ENCODE results near the gene DIDO1.

DIDO1 gene

GRCh38 chr20:62894261-62894660, 32.0 kb downstream of the DIDO1 start:
- no peak for DNase-seq (ENCODE audit: low read depth)

GRCh38 chr20:62893700-62894099, 32.6 kb downstream of the DIDO1 start:
- no peak for DNase-seq (ENCODE audit: low read depth)

- DNase-seq (ENCODE audit: low read depth): no peak
Measured at GRCh38 chr20:62892348-62893304, 33.7 kb downstream of the DIDO1 start.

- no peak for DNase-seq (ENCODE audit: low read depth)
Measured at GRCh38 chr20:62891111-62891510, 35.2 kb downstream of the DIDO1 start.

GRCh38 chr20:62890444-62890843, 35.9 kb downstream of the DIDO1 start:
- DNase-seq (ENCODE audit: low read depth): no peak

GRCh38 chr20:62889871-62890270, 36.4 kb downstream of the DIDO1 start:
- DNase-seq (ENCODE audit: low read depth): no peak

GRCh38 chr20:62889411-62889810, 36.9 kb downstream of the DIDO1 start:
- no peak for DNase-seq (ENCODE audit: low read depth)

GRCh38 chr20:62888910-62889309, 37.4 kb downstream of the DIDO1 start:
- no peak for DNase-seq (ENCODE audit: low read depth)

- no peak for DNase-seq (ENCODE audit: low read depth)
Measured at GRCh38 chr20:62888406-62888805, 37.9 kb downstream of the DIDO1 start.

GRCh38 chr20:62887860-62888239, 38.5 kb downstream of the DIDO1 start:
- no peak for DNase-seq (ENCODE audit: low read depth)

- no peak for DNase-seq (ENCODE audit: low read depth)
Measured at GRCh38 chr20:62887152-62887859, 39.0 kb downstream of the DIDO1 start.

- DNase-seq (ENCODE audit: low read depth): no peak
Measured at GRCh38 chr20:62886709-62887058, 39.6 kb downstream of the DIDO1 start.

GRCh38 chr20:62885896-62886708, 40.2 kb downstream of the DIDO1 start:
- no peak for DNase-seq (ENCODE audit: low read depth)

- DNase-seq (ENCODE audit: low read depth): no peak
Measured at GRCh38 chr20:62885046-62885895, 41.0 kb downstream of the DIDO1 start.

- no peak for DNase-seq (ENCODE audit: low read depth)
Measured at GRCh38 chr20:62884556-62884955, 41.7 kb downstream of the DIDO1 start.

- DNase-seq (ENCODE audit: low read depth): no peak
Measured at GRCh38 chr20:62882426-62882825, 43.9 kb downstream of the DIDO1 start.

GRCh38 chr20:62881662-62882395, 44.5 kb downstream of the DIDO1 start:
- DNase-seq (ENCODE audit: low read depth): no peak

GRCh38 chr20:62880935-62881661, 45.2 kb downstream of the DIDO1 start:
- no peak for DNase-seq (ENCODE audit: low read depth)

- DNase-seq (ENCODE audit: low read depth): no peak
Measured at GRCh38 chr20:62880147-62880934, 46.0 kb downstream of the DIDO1 start.
